ENCODE data around the gene CNOT2. TPM values are rescaled to one million over a fixed set of nuclear protein-coding genes. Genes with fewer than 3 reads are reported as not detected.
"Not testable (repeated sequence)": the region's sequence is repeated elsewhere in the genome, so short reads cannot be mapped to it uniquely, and the experiment has no call there.

The CNOT2 gene
- total RNA-seq, 1 donor from 2014 or later = 134 TPM

GRCh38 chr12:70283232-70283631 is 40.0 kb downstream of the CNOT2 start:
- no peak overlapping the region for H3K27ac ChIP-seq (ENCODE audit: low read depth, low read length)
- H3K36me3 ChIP-seq (ENCODE audit: control insufficient read depth in 3 of 3, insufficient read depth in 3 of 3, low read length in 3 of 3) = peaks cover 0 to 6% (median 3%) of the 10 kb centered on the region in 3 donors
- no peaks in the 10 kb centered on the region for H3K9me3 ChIP-seq (ENCODE audit: control insufficient read depth in 3 of 3, low read length in 3 of 3)
- no peak overlapping the region for H3K4me3 ChIP-seq (ENCODE audit: low read length in 3 of 3)
- no peaks in the 10 kb centered on the region for H3K4me1 ChIP-seq (ENCODE audit: control insufficient read depth in 3 of 3, insufficient read depth in 3 of 3, low read length in 3 of 3)
- no peak overlapping the region for H3K9ac ChIP-seq (ENCODE audit: low read depth in 1 of 3, low read length in 3 of 3)
- no peaks in the 10 kb centered on the region for H3K27me3 ChIP-seq (ENCODE audit: control insufficient read depth in 3 of 3, insufficient read depth in 3 of 3, low read length in 3 of 3)

GRCh38 chr12:70288817-70289216 is 45.6 kb downstream of the CNOT2 start:
- H3K9ac ChIP-seq (ENCODE audit: low read depth in 1 of 3, low read length in 3 of 3) = no peak overlapping the region
- H3K27ac ChIP-seq (ENCODE audit: low read depth, low read length) = no peak overlapping the region
- no peaks in the 10 kb centered on the region for H3K27me3 ChIP-seq (ENCODE audit: control insufficient read depth in 3 of 3, insufficient read depth in 3 of 3, low read length in 3 of 3)
- H3K9me3 ChIP-seq (ENCODE audit: control insufficient read depth in 3 of 3, low read length in 3 of 3) = no peaks in the 10 kb centered on the region
- no peak overlapping the region for H3K4me3 ChIP-seq (ENCODE audit: low read length in 3 of 3)
- peaks cover 0 to 5% (median 0%) of the 10 kb centered on the region in 3 donors for H3K4me1 ChIP-seq (ENCODE audit: control insufficient read depth in 3 of 3, insufficient read depth in 3 of 3, low read length in 3 of 3)
- H3K36me3 ChIP-seq (ENCODE audit: control insufficient read depth in 3 of 3, insufficient read depth in 3 of 3, low read length in 3 of 3) = peaks cover 0 to 6% (median 3%) of the 10 kb centered on the region in 3 donors

GRCh38 chr12:70290116-70290515 is 46.9 kb downstream of the CNOT2 start:
- H3K9me3 ChIP-seq (ENCODE audit: control insufficient read depth in 3 of 3, low read length in 3 of 3) = no peaks in the 10 kb centered on the region
- peaks cover 0 to 5% (median 0%) of the 10 kb centered on the region in 3 donors for H3K4me1 ChIP-seq (ENCODE audit: control insufficient read depth in 3 of 3, insufficient read depth in 3 of 3, low read length in 3 of 3)
- peaks cover 0 to 6% (median 3%) of the 10 kb centered on the region in 3 donors for H3K36me3 ChIP-seq (ENCODE audit: control insufficient read depth in 3 of 3, insufficient read depth in 3 of 3, low read length in 3 of 3)
- no peaks in the 10 kb centered on the region for H3K27me3 ChIP-seq (ENCODE audit: control insufficient read depth in 3 of 3, insufficient read depth in 3 of 3, low read length in 3 of 3)
- H3K9ac ChIP-seq (ENCODE audit: low read depth in 1 of 3, low read length in 3 of 3) = no peak overlapping the region
- no peak overlapping the region for H3K27ac ChIP-seq (ENCODE audit: low read depth, low read length)
- H3K4me3 ChIP-seq (ENCODE audit: low read length in 3 of 3) = no peak overlapping the region

GRCh38 chr12:70292017-70292776 is 49.0 kb downstream of the CNOT2 start:
- Histone ChIP-seq H3K27ac (ENCODE audit: low read depth, low read length) (no peak overlapping the region), H3K4me1 (ENCODE audit: control insufficient read depth in 3 of 3, insufficient read depth in 3 of 3, low read length in 3 of 3) (peaks cover 0 to 5% (median 0%) of the 10 kb centered on the region in 3 donors), H3K36me3 (ENCODE audit: control insufficient read depth in 3 of 3, insufficient read depth in 3 of 3, low read length in 3 of 3) (no peaks in the 10 kb centered on the region)

GRCh38 chr12:70304684-70305555 is 61.7 kb downstream of the CNOT2 start:
- not testable (repeated sequence) for H3K27ac ChIP-seq (ENCODE audit: low read depth, low read length); H3K36me3 ChIP-seq (ENCODE audit: control insufficient read depth in 3 of 3, insufficient read depth in 3 of 3, low read length in 3 of 3)

More at GRCh38 chr12:70292017-70292776, 49.0 kb downstream of the CNOT2 start:
- Histone ChIP-seq H3K9ac (ENCODE audit: low read depth in 1 of 3, low read length in 3 of 3) (no peak overlapping the region), H3K27me3 (ENCODE audit: control insufficient read depth in 3 of 3, insufficient read depth in 3 of 3, low read length in 3 of 3) (no peaks in the 10 kb centered on the region), H3K4me3 (ENCODE audit: low read length in 3 of 3) (no peak overlapping the region), H3K9me3 (ENCODE audit: control insufficient read depth in 3 of 3, low read length in 3 of 3) (no peaks in the 10 kb centered on the region)

GRCh38 chr12:70305794-70306193 is 62.6 kb downstream of the CNOT2 start:
- no peaks in the 10 kb centered on the region for H3K27me3 ChIP-seq (ENCODE audit: control insufficient read depth in 3 of 3, insufficient read depth in 3 of 3, low read length in 3 of 3)
- no peaks in the 10 kb centered on the region for H3K4me1 ChIP-seq (ENCODE audit: control insufficient read depth in 3 of 3, insufficient read depth in 3 of 3, low read length in 3 of 3)
- H3K9me3 ChIP-seq (ENCODE audit: control insufficient read depth in 3 of 3, low read length in 3 of 3) = no peaks in the 10 kb centered on the region
- H3K4me3 ChIP-seq (ENCODE audit: low read length in 3 of 3) = no peak overlapping the region
- H3K36me3 ChIP-seq (ENCODE audit: control insufficient read depth in 3 of 3, insufficient read depth in 3 of 3, low read length in 3 of 3) = no peaks in the 10 kb centered on the region
- H3K27ac ChIP-seq (ENCODE audit: low read depth, low read length) = no peak overlapping the region
- no peak overlapping the region for H3K9ac ChIP-seq (ENCODE audit: low read depth in 1 of 3, low read length in 3 of 3)

More at GRCh38 chr12:70304684-70305555, 61.7 kb downstream of the CNOT2 start:
- H3K4me1 ChIP-seq (ENCODE audit: control insufficient read depth in 3 of 3, insufficient read depth in 3 of 3, low read length in 3 of 3); H3K4me3 ChIP-seq (ENCODE audit: low read length in 3 of 3); H3K27me3 ChIP-seq (ENCODE audit: control insufficient read depth in 3 of 3, insufficient read depth in 3 of 3, low read length in 3 of 3); H3K9ac ChIP-seq (ENCODE audit: low read depth in 1 of 3, low read length in 3 of 3); H3K9me3 ChIP-seq (ENCODE audit: control insufficient read depth in 3 of 3, low read length in 3 of 3): not testable (repeated sequence)

- no peaks in the 10 kb centered on the region for H3K27me3 ChIP-seq (ENCODE audit: control insufficient read depth in 3 of 3, insufficient read depth in 3 of 3, low read length in 3 of 3)
- no peaks in the 10 kb centered on the region for H3K4me1 ChIP-seq (ENCODE audit: control insufficient read depth in 3 of 3, insufficient read depth in 3 of 3, low read length in 3 of 3)
- H3K4me3 ChIP-seq (ENCODE audit: low read length in 3 of 3) = no peak overlapping the region
- H3K9ac ChIP-seq (ENCODE audit: low read depth in 1 of 3, low read length in 3 of 3) = no peak overlapping the region
- H3K9me3 ChIP-seq (ENCODE audit: control insufficient read depth in 3 of 3, low read length in 3 of 3) = no peaks in the 10 kb centered on the region
- no peaks in the 10 kb centered on the region for H3K36me3 ChIP-seq (ENCODE audit: control insufficient read depth in 3 of 3, insufficient read depth in 3 of 3, low read length in 3 of 3)
- H3K27ac ChIP-seq (ENCODE audit: low read depth, low read length) = no peak overlapping the region
Measured at GRCh38 chr12:70306676-70307075, 63.4 kb downstream of the CNOT2 start.

GRCh38 chr12:70307868-70308267 is 64.6 kb downstream of the CNOT2 start:
- no peak overlapping the region for H3K4me3 ChIP-seq (ENCODE audit: low read length in 3 of 3)
- no peak overlapping the region for H3K9ac ChIP-seq (ENCODE audit: low read depth in 1 of 3, low read length in 3 of 3)
- H3K4me1 ChIP-seq (ENCODE audit: control insufficient read depth in 3 of 3, insufficient read depth in 3 of 3, low read length in 3 of 3) = no peaks in the 10 kb centered on the region
- H3K9me3 ChIP-seq (ENCODE audit: control insufficient read depth in 3 of 3, low read length in 3 of 3) = no peaks in the 10 kb centered on the region
- H3K27ac ChIP-seq (ENCODE audit: low read depth, low read length) = no peak overlapping the region
- H3K27me3 ChIP-seq (ENCODE audit: control insufficient read depth in 3 of 3, insufficient read depth in 3 of 3, low read length in 3 of 3) = no peaks in the 10 kb centered on the region
- H3K36me3 ChIP-seq (ENCODE audit: control insufficient read depth in 3 of 3, insufficient read depth in 3 of 3, low read length in 3 of 3) = no peaks in the 10 kb centered on the region

- no peak overlapping the region for H3K4me3 ChIP-seq (ENCODE audit: low read length in 3 of 3)
- H3K4me1 ChIP-seq (ENCODE audit: control insufficient read depth in 3 of 3, insufficient read depth in 3 of 3, low read length in 3 of 3) = no peaks in the 10 kb centered on the region
- no peaks in the 10 kb centered on the region for H3K36me3 ChIP-seq (ENCODE audit: control insufficient read depth in 3 of 3, insufficient read depth in 3 of 3, low read length in 3 of 3)
- H3K27me3 ChIP-seq (ENCODE audit: control insufficient read depth in 3 of 3, insufficient read depth in 3 of 3, low read length in 3 of 3) = no peaks in the 10 kb centered on the region
- H3K27ac ChIP-seq (ENCODE audit: low read depth, low read length) = no peak overlapping the region
- H3K9ac ChIP-seq (ENCODE audit: low read depth in 1 of 3, low read length in 3 of 3) = no peak overlapping the region
- H3K9me3 ChIP-seq (ENCODE audit: control insufficient read depth in 3 of 3, low read length in 3 of 3) = no peaks in the 10 kb centered on the region
Measured at GRCh38 chr12:70309348-70309747, 66.1 kb downstream of the CNOT2 start.

- Histone ChIP-seq H3K36me3 (ENCODE audit: control insufficient read depth in 3 of 3, insufficient read depth in 3 of 3, low read length in 3 of 3) (no peaks in the 10 kb centered on the region), H3K4me3 (ENCODE audit: low read length in 3 of 3) (no peak overlapping the region), H3K27ac (ENCODE audit: low read depth, low read length) (no peak overlapping the region), H3K9ac (ENCODE audit: low read depth in 1 of 3, low read length in 3 of 3) (no peak overlapping the region), H3K27me3 (ENCODE audit: control insufficient read depth in 3 of 3, insufficient read depth in 3 of 3, low read length in 3 of 3) (no peaks in the 10 kb centered on the region), H3K4me1 (ENCODE audit: control insufficient read depth in 3 of 3, insufficient read depth in 3 of 3, low read length in 3 of 3) (no peaks in the 10 kb centered on the region), H3K9me3 (ENCODE audit: control insufficient read depth in 3 of 3, low read length in 3 of 3) (no peaks in the 10 kb centered on the region)
Measured at GRCh38 chr12:70314145-70314544, 70.9 kb downstream of the CNOT2 start.

Data from skeletal muscle tissue (tissue), 4 donors.